Keratinocyte (primary cell): ENCODE results near the gene CACNA1C.

Experiments used
- CTCF ChIP-seq, 3 experiments: IDR thresholded peaks in 1 of 3; conservative IDR thresholded peaks in 1 of 3; optimal IDR thresholded peaks in 1 of 3; 2 replicates in 2 of 3; 3 replicates in 1 of 3; pipeline versions ENCODE3 to v1.5.1; 2011; ENCODE audit warnings: low read length in 3 of 3, mild to moderate bottlenecking in 3 of 3, moderate library complexity in 2 of 3, control low read depth in 1 of 3, inconsistent platforms in 1 of 3; ENCODE audit not compliant: insufficient read depth in 2 of 3; ENCODE audit errors: extremely low read depth in 1 of 3
- EZH2 ChIP-seq: IDR thresholded peaks from one replicate; pipeline ENCODE4 v1.6.1; 2012; ENCODE audit warnings: inconsistent platforms, mild to moderate bottlenecking, low read length, moderate library complexity

- TF ChIP-seq CTCF (optimal IDR thresholded peaks at IDR 0.05 in 1 of 3, IDR thresholded peaks at IDR 0.05 in 1 of 3, conservative IDR thresholded peaks at IDR 0.05 in 1 of 3; ENCODE audit: extremely low read depth in 1 of 3, insufficient read depth in 2 of 3, low read length in 3 of 3) (no peak), EZH2 (no peak)
Observed at GRCh38 chr12:2641761-2642160, 589.0 kb downstream of the CACNA1C start.
